GM21576 (cell line): ENCODE measurements around the gene SPACA6.

Experiments used
- ATAC-seq: cut with Tn5 transposase; IDR thresholded peaks from one replicate; pipeline ENCODE4 v1.9.1; 2021; ENCODE audit warnings: mild to moderate bottlenecking, moderate library complexity; ENCODE audit not compliant: unreplicated experiment

Gene SPACA6

DNA sequence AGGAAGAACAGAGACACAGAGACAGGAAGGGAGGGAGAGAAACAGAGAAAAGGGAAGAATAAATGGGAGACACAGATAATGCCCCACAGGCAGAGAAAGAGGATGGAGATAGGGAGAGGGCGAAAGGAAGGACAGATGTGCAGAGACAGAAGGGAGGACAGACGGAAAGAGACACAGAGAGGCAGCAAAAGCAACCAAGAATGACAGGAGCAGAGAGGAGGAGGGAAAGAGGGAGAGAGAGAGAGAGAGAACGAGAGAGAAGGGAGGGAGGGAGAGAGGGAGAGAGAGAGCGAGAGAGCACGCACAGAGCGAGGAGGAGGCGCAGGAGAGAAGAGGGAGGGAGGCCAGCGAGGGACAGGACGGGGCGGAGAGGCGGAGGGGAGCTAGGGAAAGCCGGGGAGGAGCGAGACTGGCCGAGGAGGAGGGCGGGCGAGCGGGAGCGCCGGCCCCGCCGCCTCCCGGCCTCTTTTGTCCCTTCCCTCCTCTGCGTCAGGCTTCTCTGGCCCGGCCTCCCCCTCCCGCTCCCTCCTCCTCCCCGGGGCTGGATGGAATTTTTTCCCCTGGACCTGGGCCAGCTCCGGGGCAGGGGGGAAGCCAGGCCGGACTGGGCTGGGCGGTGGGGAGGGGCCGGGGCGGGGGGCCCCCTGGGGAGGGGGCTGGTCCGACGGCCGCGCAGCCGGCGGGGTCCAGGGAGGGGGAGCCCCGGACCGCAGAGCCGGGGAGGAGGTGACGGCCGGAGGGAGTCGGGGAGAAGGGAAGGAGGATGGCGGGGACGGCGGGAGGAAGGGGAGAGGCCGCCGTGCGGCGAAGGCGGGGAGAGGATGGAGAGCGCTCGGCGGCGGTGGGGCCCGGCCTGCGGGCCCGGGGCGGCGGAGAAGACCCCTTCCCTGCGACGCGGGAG lies 4.2 kb upstream of the SPACA6 start:
- ATAC-seq = no peak

DNA sequence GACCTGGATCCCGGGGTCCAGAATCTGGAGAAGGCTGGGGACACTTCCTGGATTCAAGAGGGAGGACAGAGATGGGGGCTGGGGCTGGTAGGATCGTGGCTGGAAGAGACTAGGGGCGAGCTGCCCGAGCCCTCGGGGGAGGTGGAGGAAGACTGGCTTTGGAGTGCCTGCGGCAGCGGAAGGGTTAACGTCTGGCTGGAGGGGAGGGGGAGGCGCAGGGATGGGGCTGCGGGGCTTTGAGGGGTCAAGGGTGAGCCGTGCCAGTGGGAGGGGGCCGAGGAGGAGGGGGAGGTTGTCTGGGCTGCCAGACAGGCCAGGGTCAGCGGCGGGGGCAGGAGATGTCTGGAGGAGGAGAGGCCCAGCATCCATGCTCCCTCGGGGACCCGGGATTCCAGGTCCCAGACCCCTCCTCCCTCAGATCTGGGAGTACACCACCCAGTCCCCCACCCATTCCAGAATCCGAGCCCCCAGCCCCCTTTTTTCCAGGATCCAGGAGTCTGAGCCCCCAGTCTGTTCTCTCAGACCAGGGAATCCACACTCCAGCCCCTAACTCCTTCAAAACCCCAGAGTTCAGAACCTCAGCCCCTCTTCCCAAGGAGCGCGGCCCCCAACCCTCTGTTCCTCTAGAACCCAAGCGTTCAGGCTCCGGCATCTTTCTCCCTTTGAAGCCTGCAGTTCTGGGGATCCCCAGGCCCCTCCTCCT lies 3.2 kb upstream of the SPACA6 start:
- ATAC-seq = no peak

DNA sequence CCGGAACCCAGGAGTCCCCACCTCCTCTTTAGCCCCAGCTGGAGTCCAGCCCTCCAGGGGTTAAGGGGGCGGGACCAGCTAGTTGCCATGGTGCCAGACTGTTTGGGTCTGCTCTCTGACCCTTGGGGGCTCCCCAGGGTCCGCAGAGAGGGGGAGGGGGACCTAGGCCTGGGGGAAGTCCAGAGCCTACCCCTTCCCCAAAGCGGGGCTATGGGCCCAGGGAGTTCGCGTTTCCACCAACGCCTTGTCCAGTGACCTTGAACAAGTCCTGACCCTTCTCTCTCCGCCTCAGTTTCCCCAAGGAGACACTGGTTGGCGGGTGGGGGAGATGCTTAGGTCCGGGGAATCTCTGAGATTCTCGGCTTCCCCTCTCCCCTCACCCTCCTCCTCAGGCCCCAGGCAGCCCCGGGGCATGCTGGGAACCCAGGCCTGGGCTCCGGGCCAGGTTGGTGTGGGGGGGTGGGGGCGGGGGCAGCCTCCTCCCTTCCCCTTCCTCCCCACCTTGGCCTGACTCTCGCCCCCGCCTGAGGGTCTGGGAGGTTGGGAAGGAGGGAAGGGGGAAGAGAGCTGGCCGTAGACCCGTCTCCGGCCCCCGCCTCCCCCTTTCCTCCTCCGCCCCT lies 2.6 kb upstream of the SPACA6 start:
- no peak for ATAC-seq

DNA sequence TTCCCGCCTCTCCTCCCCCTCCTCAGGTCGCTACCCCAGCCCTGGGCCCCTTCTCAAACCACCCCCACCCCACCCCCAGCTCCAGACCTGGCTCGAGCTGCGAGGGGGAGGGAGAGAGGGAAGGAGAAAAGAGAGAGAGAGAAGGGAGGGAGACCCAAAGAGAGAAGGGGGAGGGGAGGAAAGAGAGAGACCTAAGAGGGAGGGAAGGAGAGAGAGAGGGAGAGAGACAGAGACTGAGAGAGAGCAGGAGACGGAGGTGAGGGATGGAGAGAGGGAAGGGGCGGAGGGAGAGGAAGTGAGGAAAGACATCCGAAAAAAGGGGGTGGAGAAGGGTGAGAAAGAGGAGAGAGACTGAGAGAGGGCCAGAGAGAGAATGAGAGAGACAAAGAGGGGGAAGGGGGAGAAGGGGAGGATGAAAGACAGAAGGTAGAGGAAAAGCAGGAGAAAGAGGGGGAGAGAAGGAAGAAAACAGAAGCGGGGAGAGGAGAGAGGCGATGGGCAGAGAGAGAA lies 2.0 kb upstream of the SPACA6 start:
- no peak for ATAC-seq

DNA sequence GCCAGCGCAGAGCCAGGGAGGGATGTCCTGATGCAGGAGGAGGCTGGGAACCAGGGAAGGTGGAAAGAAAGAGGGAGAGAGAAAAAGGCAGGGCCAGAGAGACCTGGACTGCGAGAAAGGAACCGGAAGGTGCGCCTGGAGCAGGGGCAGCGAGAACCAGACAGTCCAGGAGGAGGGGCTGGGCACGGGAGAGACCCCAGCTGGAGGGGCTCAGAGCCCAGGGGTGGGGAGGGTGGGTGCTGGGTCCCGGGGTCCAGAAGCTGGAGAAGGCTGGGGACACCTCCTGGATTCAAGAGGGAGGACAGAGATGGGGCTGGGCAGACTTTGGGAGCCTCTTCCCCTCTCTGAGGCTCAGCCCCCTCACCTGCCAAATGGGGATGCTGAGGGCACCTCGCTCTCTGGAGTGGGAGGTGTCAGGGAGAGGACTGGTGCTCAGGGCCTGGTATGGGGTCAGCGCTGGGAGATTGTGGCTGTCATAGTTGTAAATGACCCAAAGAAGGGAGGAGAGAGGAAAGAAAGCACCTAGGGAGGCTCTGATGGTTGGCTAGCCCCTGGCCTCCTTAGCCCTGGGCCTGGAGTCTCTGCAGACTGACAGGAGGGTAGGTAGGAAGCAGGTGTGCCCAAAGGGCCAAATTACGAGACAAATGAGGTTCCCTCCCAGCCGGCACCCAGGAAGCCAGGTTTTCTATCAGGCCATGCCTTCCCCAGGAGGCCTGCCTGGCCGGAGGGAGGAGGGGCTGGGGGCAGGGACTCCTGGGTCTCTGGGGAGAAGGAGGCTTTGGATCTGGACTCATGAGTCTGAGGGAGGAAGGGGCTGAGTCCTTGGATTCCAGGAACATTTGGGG lies 1.3 kb upstream of the SPACA6 start:
- no peak for ATAC-seq

DNA sequence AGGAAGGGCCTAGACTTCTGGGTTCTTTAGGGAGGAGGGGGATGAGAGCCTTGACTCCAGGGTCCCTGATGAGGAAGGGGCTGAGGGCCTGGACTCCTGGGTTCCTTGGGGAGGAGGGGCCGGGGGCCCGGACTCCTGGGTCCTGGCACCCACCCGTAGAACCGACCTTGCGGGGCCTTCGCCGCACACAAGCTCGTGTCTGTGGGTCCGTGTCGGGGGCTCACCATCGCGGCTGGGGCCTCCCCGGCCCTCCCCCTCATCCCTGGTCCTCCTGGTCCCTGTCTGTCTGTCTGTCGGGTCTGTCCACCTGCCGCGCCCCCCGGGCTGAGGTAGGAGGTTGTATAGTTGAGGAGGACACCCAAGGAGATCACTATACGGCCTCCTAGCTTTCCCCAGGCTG lies 662 bp upstream of the SPACA6 start:
- no peak for ATAC-seq

DNA sequence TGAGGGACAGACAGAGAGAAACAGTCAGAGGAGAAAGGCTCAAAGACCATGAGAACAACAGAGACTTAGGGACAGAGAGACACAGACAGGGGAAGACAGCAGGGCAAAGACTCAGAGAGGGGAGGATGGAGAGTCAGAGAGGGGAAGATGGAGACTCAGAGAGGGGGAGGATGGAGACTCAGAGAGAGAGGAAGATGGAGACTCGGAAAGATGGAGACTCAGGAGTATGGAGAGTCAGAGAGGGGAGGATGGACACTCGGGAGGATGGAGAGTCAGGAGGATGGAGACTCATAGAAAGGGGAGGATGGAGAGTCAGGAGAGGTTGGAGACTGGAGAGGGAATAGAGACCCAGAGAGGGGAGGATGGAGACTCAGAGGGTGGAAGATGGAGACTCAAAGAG lies 689 bp downstream of the SPACA6 start:
- ATAC-seq = no peak

DNA sequence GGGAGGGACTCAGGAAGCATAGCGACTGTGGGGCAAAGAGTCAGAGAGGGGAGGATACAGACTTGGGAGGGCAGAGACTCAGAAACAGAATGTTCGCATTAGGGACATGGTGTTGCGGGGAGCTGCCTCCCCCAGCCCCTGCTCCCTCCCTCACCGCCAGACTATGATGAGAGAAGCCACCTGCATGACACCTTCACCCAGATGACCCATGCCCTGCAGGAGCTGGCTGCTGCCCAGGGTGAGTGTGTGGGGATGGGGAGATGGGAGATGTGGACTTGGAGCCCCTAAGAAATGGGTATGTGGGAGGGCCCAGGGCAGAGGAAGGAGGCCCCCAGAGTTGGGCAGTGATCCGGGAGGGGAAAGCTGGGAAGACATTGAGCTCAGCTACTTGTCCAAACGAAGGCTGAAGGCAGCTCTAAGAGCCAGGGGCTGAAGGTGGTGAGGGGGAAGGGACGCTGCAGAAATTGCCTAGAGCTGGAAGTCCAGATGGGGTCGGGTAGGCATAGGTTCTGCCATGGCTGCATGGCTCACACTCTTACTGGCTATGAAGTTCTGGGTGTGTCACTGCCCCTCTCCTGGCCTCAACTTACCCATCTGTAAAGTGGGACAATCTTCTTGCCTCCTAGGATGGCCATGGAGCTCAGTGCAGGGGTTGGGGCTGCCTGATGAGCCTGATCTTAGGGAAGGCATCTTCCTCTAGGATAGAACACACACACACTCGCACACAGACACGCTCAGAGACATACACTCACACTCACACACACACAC lies 1.4 kb downstream of the SPACA6 start:
- no peak for ATAC-seq

DNA sequence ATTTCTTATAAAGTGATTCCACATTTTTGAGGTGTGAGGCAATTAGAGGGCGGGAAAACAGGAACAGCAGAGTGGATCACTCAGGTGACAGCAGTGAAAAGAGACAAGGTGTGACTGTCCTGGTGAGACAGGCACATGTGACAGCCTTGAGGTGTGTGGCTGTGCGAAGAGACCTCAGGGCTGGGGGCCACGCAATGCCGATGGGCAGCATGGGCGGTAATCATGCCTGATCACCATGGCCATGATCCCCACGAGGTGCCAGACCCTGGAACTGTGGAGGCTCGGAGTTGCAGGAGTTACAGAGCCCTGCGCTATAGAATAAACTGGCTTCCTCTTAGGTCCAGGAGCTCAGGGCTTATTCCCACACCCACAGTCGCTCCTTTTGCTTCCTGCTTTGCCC lies 2.0 kb downstream of the SPACA6 start:
- ATAC-seq = no peak

DNA sequence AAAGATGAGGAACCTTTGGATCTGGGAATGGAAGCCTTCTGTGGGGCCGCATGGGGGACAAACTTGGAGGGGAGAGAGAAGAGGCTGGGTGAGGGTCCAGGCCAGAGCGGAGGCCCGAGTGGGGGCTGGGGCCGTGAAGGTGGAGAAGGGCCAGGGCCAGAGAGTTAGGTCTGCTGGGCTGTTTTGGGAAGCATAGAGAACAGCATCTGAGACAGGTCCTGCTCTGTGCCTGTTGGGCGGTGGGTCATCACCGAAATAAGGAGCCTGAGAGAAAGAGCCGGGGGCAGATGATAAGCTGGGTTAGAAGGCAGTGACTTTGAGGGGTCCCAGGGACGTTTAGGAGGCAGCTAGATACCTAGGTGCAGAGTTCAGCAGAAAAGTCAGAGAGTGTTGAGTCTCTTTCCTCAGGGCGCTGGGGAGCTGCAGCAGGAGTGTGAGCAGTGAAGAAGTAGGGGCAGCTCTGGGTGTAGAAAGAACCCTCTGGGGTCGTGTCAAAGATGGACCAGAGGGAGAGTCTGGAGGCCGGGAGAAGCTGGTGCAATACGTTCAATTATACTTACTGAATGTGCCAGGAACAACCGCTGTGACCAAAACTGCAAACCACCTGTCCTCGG lies 2.7 kb downstream of the SPACA6 start:
- no peak for ATAC-seq

DNA sequence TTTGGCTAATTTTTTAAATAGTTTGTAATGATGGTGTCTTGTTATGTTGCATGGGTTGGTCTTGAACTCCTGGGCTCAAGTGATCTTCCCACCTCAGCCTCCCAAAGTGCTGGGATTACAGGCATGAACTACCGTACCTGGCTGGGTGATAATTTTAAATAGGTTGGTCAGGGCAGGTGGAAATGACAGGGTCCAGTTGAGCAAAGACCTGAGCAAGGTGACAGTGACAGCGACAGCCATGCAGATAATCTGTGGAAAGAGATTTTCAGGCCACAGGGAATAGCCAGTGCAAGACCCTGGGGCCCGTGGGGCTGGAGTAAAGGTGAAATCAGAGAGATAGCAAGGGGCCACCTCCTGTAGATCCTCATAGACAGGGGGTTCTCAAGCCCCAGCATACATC lies 3.5 kb downstream of the SPACA6 start:
- ATAC-seq = no peak

DNA sequence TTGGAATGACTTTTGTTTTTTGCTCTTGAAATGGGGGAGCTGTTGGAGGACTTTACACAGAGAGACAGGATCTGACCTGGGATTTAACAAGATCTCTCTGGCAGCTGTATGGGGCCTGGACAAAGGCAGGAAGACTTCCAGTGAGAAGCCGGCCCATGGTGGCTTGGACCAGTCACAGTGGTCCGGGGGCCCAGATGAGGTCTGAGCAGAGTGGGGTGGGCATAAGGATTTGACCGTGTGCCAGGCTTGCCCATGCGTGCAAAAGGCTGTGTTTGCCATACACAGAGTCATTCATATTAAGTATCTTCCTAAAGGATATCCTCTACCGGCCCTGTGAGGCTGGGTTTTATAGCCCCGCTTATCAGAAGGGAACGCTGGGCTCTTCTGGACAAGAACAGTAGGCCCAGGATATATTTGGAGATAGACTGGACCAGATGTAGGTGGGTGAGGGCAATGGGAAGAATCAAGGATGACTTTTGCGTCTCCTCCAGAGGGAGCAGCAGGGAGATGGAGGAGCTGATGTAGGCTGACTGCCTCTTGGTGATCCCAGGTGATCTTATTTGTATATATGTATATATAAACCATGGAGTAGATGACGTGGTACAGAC lies 4.1 kb downstream of the SPACA6 start:
- no peak for ATAC-seq

DNA sequence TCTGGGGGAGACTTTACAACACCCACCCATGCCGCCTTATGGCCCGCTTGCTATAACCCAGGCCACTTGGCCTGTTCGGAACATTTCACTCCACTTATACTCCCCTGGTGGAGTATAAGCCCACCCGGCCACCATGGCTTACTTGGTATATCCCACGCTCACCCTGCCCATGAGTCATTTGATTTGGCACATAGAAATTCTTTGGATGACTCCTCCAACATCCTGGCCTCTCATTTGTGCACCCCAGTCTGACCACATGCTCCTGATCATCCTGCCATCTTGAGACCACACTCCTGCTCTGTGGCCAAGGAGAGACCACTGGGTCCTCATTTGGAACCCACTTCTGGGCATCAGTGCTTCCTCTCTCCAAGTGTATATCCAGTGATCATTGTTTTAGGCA lies 5.2 kb downstream of the SPACA6 start:
- no peak for ATAC-seq

DNA sequence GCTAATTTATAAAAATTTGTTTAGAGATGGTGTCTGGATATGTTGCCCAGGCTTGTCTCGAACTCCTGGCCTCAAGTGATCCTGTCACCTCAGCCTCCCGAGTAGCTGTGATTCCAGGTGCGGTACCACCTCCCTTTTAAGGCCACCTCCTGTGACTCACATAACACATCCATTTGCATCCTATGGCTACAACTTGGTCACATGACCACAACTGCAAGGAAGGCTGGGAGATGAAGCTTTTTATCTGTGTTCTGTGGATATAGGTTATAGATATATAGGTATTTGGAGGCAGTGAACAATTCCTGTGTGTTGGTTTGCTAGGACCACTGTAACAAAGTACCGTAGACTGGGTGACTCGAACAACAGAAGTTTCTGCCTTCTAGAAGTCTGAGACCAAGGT lies 6.0 kb downstream of the SPACA6 start:
- no peak for ATAC-seq

DNA sequence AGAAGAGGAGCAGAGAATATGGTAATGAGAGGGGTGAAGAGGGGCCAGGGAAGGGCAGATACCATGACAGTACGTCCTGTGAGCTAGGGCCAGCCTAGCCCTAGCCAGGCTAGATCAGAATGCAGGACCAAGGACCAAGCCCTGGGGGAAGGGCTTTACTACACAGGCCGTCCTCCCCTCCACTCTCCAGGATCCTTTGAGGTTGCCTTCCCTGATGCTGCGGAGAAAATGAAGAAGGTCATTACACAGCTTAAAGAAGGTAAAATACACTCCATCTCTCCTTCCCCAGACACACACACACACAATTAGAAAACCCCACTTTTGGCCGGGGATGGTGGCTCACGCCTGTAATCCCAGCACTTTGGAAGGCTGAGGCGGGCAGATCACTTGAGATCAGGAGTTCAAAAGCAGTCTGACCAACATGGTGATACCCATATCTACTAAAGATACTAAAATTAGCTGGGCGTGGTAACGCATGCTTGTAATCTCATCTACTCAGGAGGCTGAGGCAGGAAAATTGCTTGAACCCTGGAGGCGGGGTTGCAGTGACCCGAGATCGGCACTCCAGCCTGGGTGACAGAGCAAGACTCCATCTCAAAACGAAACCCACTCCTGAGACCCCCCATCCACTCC lies 8.5 kb downstream of the SPACA6 start:
- ATAC-seq = no peak

DNA sequence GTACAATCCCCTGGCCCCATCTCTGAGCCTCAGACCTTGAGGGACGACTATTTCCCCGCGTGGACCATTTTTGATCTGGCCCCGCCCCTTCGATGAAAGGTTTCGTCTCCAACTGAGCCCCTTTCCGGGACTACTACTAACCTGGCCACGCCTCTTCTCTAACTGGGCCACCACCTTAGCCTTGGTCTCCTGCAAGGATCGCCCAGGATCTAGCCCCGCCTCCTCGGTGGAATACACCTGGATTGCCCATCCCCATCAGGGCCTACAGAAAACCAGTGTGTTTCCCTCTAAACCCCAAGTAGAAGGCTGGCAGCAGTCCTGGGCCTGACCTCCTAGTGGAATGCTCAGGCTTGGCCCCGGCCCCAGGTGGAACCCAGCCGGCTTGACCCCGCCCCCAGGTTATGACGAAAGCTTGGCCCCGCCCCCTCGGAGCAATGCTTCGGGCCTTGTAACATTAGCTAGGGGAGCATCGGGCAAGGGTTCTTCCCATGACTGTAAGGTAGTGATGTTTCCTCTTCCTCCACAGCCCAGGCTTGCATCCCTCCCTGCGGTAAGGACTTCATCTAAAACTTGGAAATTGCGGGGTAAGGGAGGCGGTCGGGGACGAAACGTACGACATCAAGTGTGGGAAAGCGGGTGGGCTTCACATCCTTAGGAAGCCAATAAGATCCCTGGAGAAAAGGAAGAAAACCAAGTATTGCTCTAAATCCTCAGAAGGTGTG lies 9.1 kb downstream of the SPACA6 start:
- no peak for ATAC-seq

DNA sequence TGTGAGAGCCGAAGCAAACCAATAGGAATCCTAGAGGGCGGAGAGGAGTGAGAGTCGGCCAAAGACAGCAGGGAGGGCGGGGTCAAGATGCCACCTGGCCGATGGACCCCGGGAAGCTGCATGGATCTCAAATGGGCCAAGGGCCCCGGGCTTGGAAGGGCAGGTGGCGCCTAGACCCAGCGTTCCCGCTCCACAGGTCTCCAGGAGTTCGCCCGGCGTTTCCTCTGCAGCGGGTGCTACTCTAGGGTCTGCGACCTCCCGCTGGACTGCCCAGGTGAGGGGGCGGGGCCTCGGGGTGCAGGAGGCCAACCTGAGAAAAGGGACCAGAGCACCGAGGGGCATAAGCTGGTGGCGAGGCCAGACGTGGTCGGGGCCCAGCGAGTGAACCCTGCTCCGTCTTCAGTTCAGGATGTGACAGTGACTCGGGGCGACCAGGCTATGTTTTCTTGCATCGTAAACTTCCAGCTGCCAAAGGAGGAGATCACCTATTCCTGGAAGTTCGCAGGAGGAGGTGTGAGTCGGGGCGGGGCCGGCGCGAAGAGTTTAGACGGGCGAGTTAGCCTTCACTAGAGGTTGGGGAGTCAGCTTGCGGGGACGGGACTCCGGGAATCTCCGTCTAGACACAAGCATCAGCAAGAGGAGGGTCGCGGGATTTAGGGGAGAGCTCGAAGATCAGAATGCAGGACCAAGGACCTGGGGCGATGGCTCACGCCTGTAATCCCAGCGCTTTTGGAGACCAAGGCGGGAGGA lies 9.9 kb downstream of the SPACA6 start:
- ATAC-seq = no peak
